ENCODE measurements around the gene MFSD8.
"Not testable (repeated sequence)": the region's sequence is repeated elsewhere in the genome, so short reads cannot be mapped to it uniquely, and the experiment has no call there.

MFSD8 gene

GRCh38 chr4:127930175-127930574 is 34.8 kb downstream of the MFSD8 start:
- Histone ChIP-seq H3K27ac (ENCODE audit: extremely low read depth, low read depth, low read length) (no peak overlapping the region), H3K9me3 (ENCODE audit: control insufficient read depth, insufficient read depth, low read depth, low read length) (no peaks in the 10 kb centered on the region), H3K4me1 (ENCODE audit: control insufficient read depth, insufficient read depth, low read length) (no peaks in the 10 kb centered on the region), H3K36me3 (ENCODE audit: control insufficient read depth in 2 of 2, insufficient read depth in 1 of 2, low read length in 2 of 2) (peaks cover 5 to 30% of the 10 kb centered on the region in 2 experiments; a peak in 2 of 3 replicates), H3K4me3 (ENCODE audit: low read depth, low read length) (no peak overlapping the region)
- POLR2A ChIA-PET: interaction anchor here (0.5 to 0.7 kb wide), 2 partner anchors 44 to 868 kb away, joined by 3 read pairs; no protein-coding TSS in a partner anchor
- CTCF ChIA-PET: interaction anchor here (0.7 kb wide), 1 partner anchor 9 kb away, joined by 3 read pairs; no protein-coding TSS in a partner anchor
- TF ChIP-seq ZNF677 (tag by site-specific recombination; IDR thresholded peaks at IDR 0.05) (no peak), ZNF404 (tag by site-specific recombination; IDR thresholded peaks at IDR 0.05) (no peak), ZNF23 (tag by site-specific recombination; IDR thresholded peaks at IDR 0.05; ENCODE audit: borderline replicate concordance) (no peak), WT1 (tag by site-specific recombination; IDR thresholded peaks at IDR 0.05) (no peak)

- H3K27ac ChIP-seq (ENCODE audit: extremely low read depth, low read depth, low read length); H3K9me3 ChIP-seq (ENCODE audit: control insufficient read depth, insufficient read depth, low read depth, low read length); H3K4me1 ChIP-seq (ENCODE audit: control insufficient read depth, insufficient read depth, low read length); POLR2A ChIA-PET; H3K4me3 ChIP-seq (ENCODE audit: low read depth, low read length); CTCF ChIA-PET: not testable (repeated sequence)
- peaks cover 0 to 38% of the 10 kb centered on the region in 2 experiments; a peak in 2 of 3 replicates for H3K36me3 ChIP-seq (ENCODE audit: control insufficient read depth in 2 of 2, insufficient read depth in 1 of 2, low read length in 2 of 2)
- peak; percentile 60; the same call in 1 of the 2 replicates for TF ChIP-seq ZNF146 (tag by site-specific recombination; IDR thresholded peaks at IDR 0.05)
Measured at GRCh38 chr4:127925720-127926119, 39.3 kb downstream of the MFSD8 start.

- no peak overlapping the region for H3K27ac ChIP-seq (ENCODE audit: extremely low read depth, low read depth, low read length)
- no peaks in the 10 kb centered on the region for H3K4me1 ChIP-seq (ENCODE audit: control insufficient read depth, insufficient read depth, low read length)
- H3K9me3 ChIP-seq (ENCODE audit: control insufficient read depth, insufficient read depth, low read depth, low read length): no peaks in the 10 kb centered on the region
- CTCF ChIA-PET: no interaction called here
- H3K36me3 ChIP-seq (ENCODE audit: control insufficient read depth in 2 of 2, insufficient read depth in 1 of 2, low read length in 2 of 2): peaks cover 3 to 37% of the 10 kb centered on the region in 2 experiments; a peak in 1 of 3 replicates
- TF ChIP-seq ZNF776 (tag by site-specific recombination; IDR thresholded peaks at IDR 0.05; ENCODE audit: borderline replicate concordance) (no peak), ZNF121 (tag by site-specific recombination; IDR thresholded peaks at IDR 0.05) (0 out of 2 replicates have a peak, but pooled peaks have one; percentile 34)
- no peak overlapping the region for H3K4me3 ChIP-seq (ENCODE audit: low read depth, low read length)
- POLR2A ChIA-PET: no interaction called here
Measured at GRCh38 chr4:127922226-127922625, 42.7 kb downstream of the MFSD8 start.

GRCh38 chr4:127920521-127920920 is 44.5 kb downstream of the MFSD8 start:
- no peak for TF ChIP-seq FEZF1 (tag by site-specific recombination; IDR thresholded peaks at IDR 0.05)
- TF ChIP-seq ZNF362 (tag by site-specific recombination; IDR thresholded peaks at IDR 0.05): no peak
- TF ChIP-seq ZNF416 (tag by site-specific recombination; IDR thresholded peaks at IDR 0.05): no peak
- no peak for TF ChIP-seq ZBTB11 (tag by site-specific recombination; conservative IDR thresholded peaks at IDR 0.05; ENCODE audit: low read depth)
- no peak for TF ChIP-seq ZNF175 (tag by site-specific recombination; IDR thresholded peaks at IDR 0.05)
- no peak for TF ChIP-seq ZNF292 (tag by site-specific recombination; IDR thresholded peaks at IDR 0.05; ENCODE audit: borderline replicate concordance, low read depth)
- no peak for TF ChIP-seq PBX3 (CRISPR knock-in tag; IDR thresholded peaks at IDR 0.05)
- Histone ChIP-seq H3K27ac (ENCODE audit: extremely low read depth, low read depth, low read length) (no peak overlapping the region), H3K4me1 (ENCODE audit: control insufficient read depth, insufficient read depth, low read length) (no peaks in the 10 kb centered on the region), H3K36me3 (ENCODE audit: control insufficient read depth in 2 of 2, insufficient read depth in 1 of 2, low read length in 2 of 2) (peaks cover 3 to 34% of the 10 kb centered on the region in 2 experiments; a peak in 1 of 3 replicates), H3K9me3 (ENCODE audit: control insufficient read depth, insufficient read depth, low read depth, low read length) (no peaks in the 10 kb centered on the region), H3K4me3 (ENCODE audit: low read depth, low read length) (no peak overlapping the region)
- CTCF ChIA-PET: no interaction called here
- POLR2A ChIA-PET: no interaction called here

Data from HEK293 (cell line).